HT-29 (cell line): ENCODE data around the gene MYO1F. TPM values are rescaled to one million over a fixed set of nuclear protein-coding genes. Genes with fewer than 3 reads are reported as not detected.
"Not testable (repeated sequence)": the region's sequence is repeated elsewhere in the genome, so short reads cannot be mapped to it uniquely, and the experiment has no call there.

Experiments
- DNase-seq: peaks from one replicate; pipeline ENCODE4 v3.0.0-alpha.2; 2015; ENCODE audit warnings: low spot score
- total RNA-seq: library from RNA; depleted of rRNA; stranded (reverse); fragments of >200 nt; shearing (Covaris generic); gene quantifications from 2 replicates; pipeline ENCODE4 v1.2.3, GENCODE V29; 2014; rRNA removed

MYO1F gene
- not detected in 2 replicates for total RNA-seq

- no peak for DNase-seq
These were observed at the start of gene MYO1F for GRCh38 chr19:8577247-8577646. Gene MYO1F (minus strand): TSS chr19:8577442. CDS start chr19:8577309, 133 bp downstream.

DNA sequence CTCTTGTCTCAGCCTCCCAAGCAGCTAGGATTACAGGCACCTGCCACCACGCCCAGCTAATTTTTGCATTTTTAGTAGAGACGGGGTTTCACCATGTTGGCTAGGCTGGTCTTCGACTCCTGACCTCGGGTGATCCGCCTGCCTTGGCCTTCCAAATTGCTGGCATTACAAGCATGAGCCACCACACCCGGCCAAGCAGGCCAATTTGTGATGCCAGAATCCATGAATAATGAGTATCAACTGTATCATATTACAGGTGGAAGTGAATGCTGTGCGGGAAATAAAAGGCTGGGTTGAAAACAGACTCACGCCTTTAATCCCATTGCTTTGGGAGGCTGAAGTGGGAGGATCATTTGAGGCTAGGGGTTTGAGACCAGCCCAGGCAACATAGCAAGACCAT, 49.6 kb upstream of the MYO1F start:
- no peak for DNase-seq

DNA sequence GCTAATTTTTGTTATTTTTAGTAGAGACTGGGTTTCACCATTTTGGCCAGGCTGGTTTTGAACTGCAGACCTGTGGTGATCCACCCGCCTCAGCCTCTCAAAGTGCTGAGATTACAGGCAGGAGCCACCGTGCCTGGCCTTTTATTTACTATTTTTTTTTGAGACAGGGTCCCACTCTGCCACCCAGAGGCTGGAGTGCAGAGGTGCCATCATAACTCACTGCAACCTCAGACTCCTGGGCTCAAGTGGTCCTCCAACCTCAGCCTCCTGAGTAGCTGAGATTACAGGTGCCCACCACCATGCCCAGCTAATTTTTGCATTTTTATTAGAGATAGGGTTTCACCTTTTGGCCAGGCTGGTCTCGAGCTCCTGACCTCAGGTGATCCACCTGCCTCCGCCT, 45.6 kb upstream of the MYO1F start:
- not testable (repeated sequence) for DNase-seq

DNA sequence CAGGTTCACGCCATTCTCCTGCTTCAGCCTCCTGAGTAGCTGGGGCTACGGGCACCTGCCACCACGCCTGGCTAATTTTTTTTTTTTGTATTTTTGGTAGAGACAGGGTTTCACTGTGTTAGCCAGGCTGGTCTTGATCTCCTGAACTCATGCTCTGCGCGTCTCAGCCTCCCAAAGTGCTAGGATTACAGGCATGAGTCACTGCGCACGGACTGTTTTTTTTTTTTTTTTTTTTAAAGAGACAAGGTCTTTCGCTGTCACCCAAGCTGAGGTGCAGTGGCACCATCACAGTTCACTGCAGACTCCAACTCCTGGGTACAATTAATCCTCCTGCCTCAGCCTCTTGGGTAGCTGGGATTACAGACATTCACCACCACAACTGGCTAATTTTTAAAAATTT, 41.5 kb upstream of the MYO1F start:
- no peak for DNase-seq

GRCh38 chr19:8617984-8618383, 40.7 kb upstream of the MYO1F start:
- no peak for DNase-seq

DNA sequence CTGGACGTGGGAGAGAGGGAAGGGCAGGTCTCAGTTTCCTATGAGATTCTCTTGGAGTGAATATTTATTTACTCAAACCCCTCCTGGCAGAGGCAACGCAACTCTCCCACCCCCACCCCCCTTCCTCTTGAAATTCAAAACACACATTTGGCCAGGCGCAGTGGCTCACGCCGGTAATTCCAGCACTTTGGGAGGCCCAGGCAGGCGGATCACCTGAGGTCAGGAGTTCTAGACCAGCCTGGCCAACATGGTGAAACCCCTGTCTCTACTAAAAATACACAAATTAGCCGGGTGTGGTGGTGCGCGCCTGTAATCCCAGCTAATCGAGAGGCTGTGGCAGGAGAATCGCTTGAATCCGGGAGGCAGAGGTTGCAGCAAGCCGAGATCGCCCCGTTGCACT, 40.1 kb upstream of the MYO1F start:
- not testable (repeated sequence) for DNase-seq

DNA sequence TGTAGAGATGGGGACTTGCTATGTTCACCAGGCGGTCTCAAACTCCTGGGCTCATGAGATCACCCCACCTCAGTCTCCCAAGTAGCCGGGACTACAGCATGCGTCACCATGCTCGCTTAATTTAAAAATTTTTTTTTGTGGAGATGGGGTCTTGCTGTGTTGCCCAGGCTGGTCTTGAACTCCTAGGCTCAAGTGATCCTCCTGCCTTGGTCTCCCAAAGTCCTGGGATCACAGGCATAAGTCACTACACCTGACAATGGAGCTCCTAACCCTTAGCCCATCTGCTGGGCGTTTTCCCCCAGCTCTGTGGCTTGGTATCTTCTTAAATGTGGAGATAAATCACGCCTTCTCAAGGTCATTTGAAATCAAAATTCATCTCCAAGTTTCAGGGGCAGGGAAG, 39.6 kb upstream of the MYO1F start:
- no peak for DNase-seq

- DNase-seq = peak; percentile 38
These were observed 38.8 kb upstream of the MYO1F start for GRCh38 chr19:8615813-8616596.

DNA sequence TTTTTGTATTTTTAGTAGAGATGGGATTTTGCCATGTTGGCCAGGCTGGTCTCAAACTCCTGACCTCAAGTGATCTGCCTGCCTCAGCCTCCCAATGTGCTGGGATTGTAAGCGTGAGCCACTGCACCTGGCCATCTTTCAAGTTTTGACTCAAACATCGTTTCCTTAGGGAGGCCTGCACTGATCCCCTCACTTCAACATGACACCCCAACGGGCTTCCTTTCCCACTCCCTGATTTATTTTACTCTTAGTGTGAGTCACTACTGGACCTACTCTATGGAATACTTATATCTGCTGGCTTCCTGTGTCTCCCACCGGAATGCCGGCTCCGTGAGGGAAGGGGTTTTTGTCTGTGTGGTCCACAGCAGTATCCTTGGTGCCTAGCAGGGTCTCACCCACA, 37.8 kb upstream of the MYO1F start:
- DNase-seq = no peak

GRCh38 chr19:8614455-8614854, 37.2 kb upstream of the MYO1F start:
- DNase-seq = no peak

DNA sequence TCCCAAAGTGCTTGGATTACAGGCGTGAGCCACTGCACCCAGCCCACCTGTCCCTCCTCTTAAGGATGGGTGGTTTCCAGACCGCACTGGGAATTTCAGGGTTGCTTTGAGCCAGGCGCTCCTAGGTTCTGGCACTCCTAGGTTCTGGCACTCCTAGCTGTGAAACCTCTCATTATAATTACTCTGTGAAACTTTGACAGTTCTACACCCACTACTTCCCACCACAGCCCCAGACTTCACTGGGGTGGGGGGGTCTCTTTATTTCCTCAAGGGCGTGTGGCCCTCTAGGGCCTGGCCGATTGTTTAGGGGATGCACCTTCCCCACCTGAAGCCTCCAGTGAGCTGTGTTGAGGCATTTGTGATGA, 35.5 kb upstream of the MYO1F start:
- DNase-seq = no peak

- DNase-seq = no peak
These were observed 34.9 kb upstream of the MYO1F start for GRCh38 chr19:8611877-8612806.

DNA sequence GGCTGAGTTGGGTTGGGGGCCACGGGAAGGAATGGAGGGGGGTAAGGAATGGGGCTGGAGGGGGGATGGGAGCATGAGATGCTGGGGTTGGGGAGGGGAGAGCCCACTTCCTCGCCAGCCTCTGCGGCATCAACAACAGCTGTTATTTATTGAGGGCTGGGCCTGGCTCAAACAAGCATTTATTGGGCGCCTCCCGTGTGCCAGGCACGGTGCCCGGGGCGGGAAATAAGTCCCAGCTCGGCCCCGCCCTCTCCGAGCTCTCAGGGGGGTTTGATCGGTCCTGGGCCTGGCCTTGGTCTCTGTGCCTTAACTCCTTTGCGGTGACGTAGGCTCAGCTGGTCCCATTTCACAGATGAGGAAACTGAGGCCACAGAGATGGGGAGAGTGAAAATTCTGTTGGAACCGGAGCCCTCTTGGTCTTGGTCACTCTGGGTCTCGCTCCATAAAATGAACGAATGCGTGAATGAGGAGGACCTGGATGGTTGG, 34.2 kb upstream of the MYO1F start:
- DNase-seq = no peak

- no peak for DNase-seq
These were observed 33.7 kb upstream of the MYO1F start for GRCh38 chr19:8610936-8611300.

- DNase-seq = no peak
These were observed 33.0 kb upstream of the MYO1F start, which contains the start of gene ADAMTS10 for GRCh38 chr19:8610041-8610935. Gene ADAMTS10 (minus strand): TSS chr19:8610715. CDS start chr19:8605710, 5,005 bp downstream.

DNA sequence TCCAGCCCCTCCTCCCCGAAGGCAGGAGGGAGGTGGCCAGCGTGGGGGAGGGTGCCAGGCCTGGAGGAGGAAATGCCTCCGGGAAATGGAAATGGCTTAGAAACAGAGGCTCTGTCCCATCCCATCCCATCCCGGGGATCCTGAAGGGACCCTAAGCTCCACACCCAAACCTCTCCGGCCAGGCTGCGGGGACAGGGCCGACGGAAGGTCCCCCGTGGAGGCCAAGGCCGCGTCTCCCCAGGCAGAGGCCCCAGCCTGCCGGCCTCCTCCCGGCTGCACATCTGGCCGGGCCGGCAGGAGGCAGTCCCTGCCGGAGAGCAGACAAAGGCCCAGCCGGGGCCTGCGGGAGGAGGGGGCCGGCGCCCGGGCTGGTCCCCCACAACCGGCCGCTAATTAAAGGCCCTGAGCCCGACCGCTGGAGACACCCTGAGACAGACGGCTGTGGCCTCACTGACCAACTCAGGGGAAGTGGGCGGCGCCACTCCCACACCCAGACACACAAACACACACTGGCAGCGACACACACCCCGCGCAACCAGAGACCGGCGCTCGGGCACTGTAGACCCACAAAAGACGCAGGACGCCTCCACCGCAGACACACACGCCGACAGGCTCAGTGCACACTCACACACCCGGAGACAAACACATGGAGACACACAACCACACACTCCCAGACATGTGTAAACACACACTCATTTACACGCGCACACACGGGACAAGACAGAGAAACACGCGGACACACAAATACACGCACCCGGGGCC, 32.2 kb upstream of the MYO1F start:
- DNase-seq = no peak

GRCh38 chr19:8608941-8609278, 31.7 kb upstream of the MYO1F start:
- no peak for DNase-seq

DNA sequence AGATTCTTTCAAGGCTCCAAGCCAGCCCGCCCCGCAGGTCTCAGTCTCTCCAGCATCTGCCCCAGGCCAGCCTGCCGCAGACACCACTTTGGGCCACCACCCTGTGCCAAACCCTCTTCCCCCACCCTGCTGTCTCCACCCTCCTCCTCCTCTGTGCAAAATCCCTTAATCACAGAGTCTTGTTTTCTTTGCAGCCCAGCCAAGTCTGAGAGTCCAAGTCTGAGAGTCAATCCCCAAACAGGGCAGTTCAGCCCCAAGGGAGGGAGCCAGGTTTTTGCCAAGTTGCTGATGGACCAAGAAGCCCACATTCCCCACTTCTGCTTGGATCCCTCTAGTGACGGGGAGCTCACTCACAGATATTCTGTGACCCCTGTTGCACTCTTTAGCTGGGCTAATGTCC, 30.1 kb upstream of the MYO1F start:
- DNase-seq = no peak

DNA sequence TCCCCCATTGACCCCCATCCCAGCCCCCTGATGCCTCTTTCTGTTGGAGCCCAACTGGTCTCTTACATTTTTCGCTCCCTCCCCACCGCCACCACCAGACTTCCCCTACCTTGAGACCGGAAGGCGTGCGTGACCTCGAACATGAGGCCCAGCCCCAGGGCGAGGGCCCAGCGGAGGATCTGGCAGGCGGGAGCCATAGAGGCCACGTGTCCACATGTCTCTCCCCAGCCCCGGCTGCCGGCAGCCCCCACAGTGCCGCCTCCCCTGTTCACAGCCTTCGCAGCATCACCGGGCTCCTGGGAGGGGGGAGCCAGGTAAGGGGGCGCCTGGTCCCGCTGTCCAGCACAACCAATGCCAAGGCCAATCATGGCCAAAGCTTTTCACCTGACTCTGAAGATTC, 28.3 kb upstream of the MYO1F start:
- DNase-seq = no peak

GRCh38 chr19:8601796-8602195, 24.6 kb upstream of the MYO1F start:
- no peak for DNase-seq

DNA sequence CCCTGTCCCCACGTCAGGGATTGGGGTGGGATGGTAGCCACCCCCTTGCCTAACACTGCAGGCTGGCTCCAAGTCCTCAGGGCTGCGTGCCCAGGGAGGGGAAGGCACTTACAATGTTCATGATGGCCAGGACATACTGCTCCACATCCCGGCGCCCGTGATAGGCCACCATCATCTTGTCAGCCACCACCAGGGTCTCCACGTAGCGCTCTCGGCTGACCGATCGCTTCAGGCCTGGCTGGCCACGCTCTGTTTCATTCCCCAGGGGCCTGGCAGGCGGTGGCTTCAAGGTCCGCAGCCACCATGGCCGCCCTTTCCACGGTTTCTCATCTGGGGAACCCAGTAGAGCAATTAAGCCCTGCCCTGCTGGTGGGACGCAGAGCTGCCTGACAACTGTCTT, 23.6 kb upstream of the MYO1F start:
- no peak for DNase-seq
